NCI-H1417 treated with DMSO at 0.1 percent for 48 hours (cell line): ENCODE results near the gene FSTL5.
"Not testable (repeated sequence)": the region's sequence is repeated elsewhere in the genome, so short reads cannot be mapped to it uniquely, and the experiment has no call there.

Experiments
- DNase-seq: peaks from one replicate; lab custom pipeline; 2025; lab: John Stamatoyannopoulos, UW

FSTL5 gene

DNA sequence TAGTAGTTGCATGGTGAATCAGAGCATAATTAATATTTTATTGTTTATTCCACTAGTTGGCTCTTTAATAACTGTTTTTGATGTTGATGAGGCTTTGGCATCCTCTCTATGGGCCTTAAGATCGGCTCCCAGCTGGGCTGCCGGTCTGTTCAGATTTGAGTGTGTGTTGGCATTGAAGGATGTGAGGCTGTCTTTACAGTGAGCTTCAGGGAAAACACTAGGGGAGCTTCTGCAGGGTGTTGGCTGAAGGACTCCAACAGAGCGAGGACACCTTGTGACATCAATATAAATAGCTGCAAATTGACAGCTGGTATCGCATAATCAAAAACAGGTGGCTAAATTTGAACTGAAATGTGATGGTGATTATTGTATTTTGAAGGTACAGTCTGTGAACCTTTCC is 322.0 kb downstream of the FSTL5 start:
- no peak for DNase-seq

DNA sequence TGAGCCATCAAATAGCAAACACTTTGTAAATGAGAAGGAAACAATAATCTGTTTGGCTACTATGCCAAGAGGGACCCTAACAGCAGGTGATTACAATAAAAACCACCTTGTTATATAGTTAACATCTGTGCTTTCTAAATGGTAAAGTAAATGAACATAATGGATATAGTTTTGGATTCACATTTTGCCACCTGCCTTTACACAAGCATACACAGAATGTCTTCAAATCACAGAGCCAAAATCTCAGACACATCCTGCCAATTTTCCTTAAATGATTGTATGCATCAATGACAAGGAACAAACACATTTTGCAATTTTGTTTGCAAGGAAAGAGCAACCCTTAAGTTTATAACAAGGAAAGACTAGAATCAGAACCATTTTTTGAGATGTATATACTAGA is 334.2 kb downstream of the FSTL5 start:
- DNase-seq, result peak; percentile 37

DNA sequence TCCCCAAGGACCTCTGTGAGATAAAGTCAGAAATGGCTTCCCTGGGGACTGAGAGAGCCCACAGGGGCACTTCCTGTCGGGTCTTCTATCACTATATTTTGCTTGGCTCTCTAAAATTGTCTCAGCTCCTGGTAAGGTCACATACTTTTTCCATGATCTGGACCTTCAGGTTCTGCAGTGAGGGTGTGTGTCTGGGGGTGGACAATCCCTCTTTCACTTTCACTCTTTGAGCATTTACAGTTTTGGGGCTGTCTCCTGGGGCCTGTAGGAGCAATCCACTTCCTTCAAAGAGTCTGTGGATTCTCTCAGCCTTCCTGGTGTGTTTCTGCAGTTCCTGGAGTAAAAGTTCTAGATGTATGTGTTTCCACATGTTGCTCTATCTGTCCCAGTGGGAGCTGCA is 335.7 kb downstream of the FSTL5 start:
- no peak for DNase-seq

DNA sequence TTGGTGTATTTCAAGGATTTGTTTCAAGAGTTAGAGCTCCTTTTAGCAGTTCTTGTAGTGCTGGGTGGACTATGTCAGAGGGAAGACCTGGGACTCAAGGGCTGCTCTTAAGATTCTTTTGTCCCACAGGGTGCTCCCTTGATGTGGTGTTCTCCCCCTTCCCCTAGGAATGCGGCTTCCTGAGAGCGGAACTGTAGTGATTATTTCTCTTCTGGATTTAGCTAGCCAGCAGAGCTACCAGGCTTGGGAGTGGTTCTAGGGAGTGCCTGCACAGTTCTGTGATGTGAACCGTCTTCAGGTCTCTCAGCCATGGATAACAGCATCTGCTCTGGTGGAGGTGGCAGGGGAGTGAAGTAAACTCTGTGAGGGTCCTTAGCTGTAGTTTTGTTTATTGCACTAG is 336.8 kb downstream of the FSTL5 start:
- DNase-seq, result no peak

DNA sequence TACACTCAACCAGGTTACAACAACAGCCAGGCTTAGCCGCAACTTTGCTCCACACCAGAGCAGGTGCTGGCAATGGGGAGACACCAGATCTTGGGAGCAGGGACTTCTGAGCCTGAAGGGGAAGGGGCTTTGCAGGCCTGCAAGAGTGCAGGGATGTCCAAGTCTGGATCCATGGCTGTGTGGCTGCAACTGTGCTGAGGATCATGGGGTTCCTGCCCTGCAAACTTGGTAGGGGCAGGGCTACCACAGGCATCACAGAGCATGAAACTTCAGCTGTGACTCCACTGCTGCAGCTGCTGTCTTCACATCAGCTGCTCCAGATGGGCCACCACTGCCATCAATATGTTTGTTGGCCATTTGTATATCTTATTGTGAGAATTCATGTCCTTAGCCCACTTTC is 340.4 kb downstream of the FSTL5 start:
- no peak for DNase-seq

DNA sequence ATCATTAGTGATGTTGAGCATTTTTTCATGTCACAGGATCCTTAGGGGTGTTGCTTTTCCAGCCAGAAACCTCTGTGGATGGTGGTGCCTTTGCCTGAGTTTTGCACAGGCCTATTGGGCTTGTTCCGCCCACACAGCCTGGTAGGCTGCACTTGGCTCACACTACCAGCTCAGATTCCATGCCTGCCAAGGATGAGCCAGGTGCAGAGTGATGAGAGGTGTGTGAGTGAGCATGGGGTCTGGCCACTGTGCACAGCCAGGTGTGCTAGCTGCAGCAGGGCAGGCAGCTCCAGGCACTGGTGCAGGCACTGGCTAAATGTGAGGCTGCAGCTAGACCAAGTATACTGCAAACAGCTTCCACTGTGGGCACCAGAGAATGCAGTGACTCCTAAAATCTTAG is 341.6 kb downstream of the FSTL5 start:
- DNase-seq, result no peak

DNA sequence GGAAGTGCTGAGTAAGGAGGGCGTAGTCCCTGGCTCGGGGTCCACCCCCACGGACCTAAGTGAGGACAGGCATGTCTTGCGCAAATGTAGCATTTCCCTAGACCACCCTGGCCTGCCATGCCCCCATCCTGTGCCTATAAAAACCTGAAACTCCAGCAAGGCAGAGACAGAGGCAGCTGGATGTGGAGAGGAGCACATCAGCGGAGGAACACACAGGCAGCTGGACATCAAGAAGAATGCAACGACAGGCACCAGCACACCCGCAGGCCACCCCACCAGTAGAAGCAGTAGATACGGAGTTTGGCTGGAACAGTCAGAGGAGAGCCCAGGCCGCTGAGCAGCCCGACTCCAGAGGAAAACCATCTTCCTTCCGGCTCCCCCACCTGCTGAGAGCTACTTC is 345.9 kb downstream of the FSTL5 start:
- DNase-seq, result no peak

DNA sequence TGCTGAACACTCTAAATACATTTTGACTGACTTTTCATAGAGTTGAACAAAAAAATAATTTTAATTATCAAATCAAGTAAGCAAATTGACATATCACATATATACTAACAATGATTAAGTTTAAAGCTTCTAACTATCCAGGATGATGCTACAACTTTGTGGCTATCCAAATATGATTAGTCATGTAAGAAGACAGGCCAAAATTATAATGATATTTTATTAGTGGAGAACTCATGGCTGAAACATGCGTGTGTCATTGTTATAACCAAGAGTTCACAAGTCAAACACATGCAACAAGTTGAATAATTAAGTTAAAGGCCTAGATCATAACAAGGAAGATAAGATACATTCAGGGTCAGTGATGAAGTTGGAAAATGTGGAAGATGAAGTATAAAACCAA is 346.8 kb downstream of the FSTL5 start:
- no peak for DNase-seq

DNA sequence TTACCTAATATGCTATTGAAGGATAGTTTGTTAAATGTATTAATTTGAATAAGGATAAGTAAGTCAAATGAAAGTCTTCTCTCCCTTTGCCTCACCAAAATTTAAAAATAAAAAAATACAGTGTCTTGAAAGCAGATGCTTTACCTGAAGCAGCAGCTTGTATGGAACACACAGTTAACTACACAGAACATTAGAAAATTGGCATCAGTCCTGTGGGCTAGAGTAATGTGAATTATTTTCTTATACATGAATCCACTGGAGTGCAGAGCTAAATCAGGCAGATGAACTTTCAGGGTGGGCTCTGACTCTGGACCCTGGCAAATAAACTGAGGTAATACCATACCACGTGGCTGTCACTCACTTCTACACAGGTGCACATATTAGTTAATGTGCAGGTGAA is 348.0 kb downstream of the FSTL5 start:
- no peak for DNase-seq

DNA sequence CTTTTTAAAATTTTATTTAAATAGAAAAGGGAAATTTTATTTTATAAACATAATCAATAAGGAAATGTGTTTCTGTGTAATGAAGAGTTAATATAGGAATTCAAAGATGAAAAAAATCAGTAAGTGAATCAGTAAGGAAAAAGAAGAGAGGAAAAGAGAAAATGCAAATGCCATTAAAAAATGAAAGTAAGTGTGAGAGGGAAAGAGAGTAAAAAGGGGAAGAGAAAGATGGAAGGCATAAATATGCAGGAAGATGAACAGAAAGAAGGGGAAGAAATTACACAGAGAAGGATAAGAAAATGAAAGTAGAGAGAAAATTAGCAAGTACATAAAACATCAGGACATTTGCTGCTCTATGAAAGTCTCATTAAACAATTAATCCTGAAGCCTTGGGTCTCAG is 349.9 kb downstream of the FSTL5 start:
- DNase-seq, result no peak

DNA sequence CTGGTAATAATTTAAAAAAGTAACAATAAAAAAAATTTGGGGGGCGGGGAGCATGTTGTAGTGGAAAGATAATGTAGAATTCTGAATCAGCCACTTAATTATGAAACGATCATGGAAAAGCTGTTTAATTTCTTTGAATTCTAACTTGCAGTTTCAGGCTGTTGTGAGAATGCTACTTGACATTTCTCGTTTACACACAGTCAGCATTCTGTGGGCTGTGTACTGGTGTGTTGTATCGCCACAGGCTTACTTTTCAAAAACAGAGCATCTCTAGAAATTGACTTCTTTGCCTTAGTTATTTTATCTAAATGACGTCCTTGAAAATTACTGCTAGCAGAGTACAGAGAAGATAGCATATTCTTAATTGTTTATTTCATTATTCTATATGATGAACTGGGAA is 350.4 kb downstream of the FSTL5 start:
- no peak for DNase-seq

DNA sequence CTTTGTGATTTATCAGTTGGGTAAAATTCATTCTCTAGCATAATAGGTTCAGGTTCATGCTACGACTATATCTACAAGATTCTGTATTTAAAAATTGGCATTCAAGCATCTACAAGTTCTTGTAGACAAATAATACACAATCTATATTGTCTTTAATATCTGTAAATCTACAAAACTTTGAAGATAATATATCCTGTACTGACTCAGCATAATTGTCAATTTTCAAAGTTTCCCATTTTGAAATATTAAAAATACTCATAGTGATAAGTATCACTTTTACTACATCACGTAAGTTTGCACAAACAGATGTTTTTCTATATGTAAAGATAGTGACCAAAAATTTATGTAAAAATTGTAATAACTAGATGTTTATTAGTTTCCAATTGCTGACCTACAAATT is 360.6 kb downstream of the FSTL5 start:
- no peak for DNase-seq

DNA sequence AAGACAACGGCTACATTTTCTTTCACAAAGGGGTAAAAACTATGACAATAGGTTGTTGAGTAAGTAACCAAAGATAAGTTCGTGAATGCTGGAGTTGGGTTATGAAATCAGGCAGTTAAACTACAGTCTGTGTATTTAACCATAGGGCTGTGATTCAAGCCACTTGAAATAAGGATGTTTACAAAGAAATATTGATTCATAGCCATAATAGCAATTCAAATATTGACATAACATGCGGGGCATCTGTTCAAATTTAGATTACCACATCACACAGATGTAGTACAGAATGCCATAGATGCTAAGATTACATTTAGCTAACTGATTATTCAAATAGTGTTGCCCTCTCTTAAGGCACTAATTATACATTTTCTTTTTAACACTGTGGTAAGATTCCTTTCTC is 364.1 kb downstream of the FSTL5 start:
- DNase-seq, result peak; percentile 79

DNA sequence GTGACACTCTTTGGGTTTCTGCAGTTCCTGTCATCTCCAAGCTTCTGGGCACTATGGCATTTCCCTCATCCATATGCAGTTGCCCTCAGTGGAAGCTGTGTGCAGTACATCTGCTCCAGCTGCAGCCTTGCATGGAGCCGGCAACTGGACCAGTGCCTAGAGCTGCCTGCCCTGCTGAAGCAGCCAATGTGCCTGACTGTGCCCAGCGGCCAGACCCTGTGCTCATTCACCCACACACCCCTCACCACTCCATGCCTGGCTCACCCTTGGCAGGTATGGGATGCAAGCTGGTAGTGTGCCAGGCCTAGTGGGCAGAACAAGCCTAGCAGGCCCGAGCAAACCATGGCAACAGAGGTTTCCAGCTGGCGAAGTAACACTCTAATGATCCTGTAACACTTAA is 370.8 kb downstream of the FSTL5 start:
- no peak for DNase-seq

DNA sequence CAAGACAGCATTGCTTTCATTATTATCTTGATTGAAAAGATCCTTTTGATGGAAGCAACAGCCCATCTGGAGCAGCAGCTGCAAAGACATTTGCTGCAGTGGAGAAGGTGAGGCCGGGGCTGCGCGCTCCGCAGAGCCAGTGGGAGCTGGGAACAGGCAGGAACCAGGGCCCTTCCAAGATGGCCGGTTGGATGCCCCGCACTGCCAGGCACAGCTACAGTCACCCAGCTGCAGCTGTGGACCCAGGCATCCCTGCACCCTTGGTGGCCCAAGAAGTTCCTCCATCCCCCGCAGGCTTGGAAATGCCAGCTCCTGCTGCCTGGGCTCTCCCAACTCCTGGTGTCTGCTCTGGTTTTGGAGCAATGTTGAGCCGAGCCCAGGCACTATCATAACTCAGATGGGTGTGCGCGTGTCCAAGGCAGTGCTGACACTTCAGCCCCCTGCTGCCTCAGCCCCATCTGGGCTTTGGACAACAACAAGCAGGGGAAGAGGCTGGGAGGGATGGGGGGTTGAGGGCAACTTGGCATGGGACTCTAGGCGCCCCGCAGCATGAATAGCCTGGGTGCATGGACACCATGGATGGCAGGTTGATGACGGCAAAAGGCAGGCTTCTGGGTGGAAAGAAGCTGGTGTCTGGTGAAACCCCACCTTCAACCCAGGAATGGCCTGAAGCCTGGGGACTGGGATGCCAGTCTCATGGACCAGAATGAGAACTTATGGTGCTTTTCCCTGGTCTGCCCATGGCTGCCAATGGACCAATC is 371.8 kb downstream of the FSTL5 start:
- DNase-seq, result no peak

DNA sequence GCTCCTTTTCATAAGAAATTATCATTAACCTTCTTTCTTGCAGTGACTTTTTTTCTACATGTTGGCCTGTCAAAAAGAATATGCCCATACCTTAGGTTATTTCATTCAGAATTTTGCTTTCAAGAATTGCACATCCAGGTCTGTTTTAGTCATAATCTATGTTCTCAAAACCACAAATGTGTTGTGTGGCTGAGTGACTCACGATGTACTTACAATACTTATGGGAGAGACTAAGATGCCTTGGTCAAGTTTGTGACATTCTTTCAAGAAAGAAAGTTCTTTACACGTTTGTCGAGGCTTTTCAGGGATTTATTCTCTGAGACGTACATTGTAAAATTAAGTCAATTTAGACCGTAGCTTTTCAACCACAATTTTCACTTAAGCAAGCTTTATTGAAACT is 396.7 kb downstream of the FSTL5 start:
- no peak for DNase-seq

DNA sequence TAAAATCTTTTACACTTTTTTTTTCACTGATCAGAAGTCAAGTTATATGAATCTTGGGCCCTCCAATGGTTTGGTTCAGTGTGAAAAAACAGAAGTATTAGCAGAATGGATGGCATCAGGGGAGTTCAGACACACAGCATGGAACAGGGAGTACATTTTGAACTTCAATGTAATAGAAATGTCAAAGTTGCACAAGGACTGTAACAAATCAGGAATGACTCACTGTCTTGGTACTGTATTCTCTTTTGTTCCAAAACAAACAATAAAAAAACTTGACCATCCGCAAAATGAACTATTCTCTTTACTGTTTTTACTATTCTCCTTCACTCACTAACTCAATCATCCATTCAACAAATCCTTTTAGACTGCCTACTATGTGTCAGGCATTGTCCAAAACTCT is 401.0 kb downstream of the FSTL5 start:
- DNase-seq, result no peak

DNA sequence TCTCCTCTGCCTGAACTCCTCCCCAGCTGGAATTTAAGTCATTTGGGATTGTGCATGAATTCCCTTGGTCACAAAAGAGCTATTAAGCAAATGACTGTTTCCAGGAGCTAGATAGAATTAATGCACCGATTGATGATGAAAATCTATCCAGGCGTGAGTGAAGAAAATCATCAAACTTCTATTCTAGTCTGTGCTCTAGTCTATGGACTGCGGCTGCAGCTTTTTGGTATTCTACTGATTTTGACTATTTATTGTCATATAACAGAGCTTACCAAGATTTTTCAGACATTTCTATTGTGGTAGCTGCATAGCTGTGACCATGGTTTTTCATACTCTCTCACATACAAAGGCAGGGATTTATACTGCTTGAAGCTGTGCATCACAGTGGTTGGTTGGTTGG is 403.8 kb downstream of the FSTL5 start:
- DNase-seq, result no peak

DNA sequence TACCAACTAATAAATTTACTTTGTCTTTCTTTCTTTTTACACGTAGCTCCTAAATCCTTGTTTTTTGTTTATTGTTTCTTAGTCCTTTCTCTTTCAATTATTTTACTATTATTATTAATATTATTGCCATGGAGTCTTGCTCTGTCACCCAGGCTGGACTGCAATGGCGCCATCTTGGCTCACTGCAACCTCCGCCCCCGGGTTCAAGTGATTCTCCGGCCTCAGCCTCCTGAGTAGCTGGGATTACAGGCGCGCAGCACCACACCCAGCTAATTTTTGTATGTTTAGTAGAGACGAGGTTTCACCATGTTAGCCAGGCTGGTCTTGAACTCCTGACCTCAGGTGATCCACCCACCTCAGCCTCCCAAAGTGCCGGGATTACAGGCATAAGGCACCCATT is 405.4 kb downstream of the FSTL5 start:
- DNase-seq, result not testable (repeated sequence)

DNA sequence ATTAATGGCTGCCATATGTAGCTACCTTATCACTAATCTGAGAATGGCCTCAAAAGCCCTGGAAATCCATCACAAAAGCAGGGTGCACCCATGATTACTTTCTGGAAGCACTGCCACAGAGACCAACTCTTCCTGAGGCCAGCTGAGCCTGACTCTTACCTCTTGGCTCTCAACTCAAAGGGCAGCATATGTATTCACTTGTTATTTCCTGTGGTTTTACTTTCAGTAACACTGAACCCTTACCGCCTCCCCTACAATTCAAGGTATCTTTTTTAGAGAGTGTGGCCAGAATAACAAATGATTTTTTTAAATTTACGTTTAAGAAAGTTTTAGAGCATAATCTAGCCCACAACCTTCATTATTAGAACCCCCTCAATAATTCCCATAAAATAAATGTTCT is 434.9 kb downstream of the FSTL5 start:
- no peak for DNase-seq

DNA sequence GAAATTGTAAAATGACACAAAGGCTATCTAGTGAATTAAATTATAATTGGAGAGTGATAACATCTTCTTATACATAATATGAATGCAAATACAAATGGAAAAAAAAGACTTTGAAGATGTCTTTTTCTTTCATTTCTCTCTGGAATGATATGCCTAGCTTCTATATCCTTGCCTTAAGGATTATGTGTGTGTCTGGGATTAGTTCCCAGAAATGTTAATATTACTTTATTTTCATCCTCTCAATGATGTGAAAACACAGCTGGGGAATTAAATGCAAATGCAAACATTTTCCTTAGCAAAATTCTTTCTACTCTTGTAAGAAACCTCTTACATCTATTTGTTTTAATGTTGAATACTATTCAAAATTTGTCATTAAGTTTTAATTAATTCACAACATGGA is 441.9 kb downstream of the FSTL5 start:
- DNase-seq, result no peak

DNA sequence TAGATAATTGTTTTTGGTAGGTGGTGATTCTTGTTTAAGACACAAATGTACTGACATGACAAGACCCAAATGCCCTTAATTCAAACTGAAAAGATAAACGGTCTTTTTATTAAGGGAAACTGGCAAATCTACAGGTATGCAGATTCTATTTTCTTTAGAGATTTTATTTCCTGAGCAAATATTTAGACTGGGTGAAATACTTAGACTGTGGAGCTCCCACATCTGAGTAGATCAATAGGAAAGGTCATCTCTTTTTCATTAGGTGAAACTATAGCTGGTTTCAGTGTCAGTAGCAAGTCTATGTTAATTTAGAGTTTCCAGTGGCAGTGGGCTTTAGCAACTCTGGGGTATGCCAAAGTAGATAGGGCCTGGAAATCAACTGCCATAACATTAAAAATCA is 446.7 kb downstream of the FSTL5 start:
- no peak for DNase-seq

DNA sequence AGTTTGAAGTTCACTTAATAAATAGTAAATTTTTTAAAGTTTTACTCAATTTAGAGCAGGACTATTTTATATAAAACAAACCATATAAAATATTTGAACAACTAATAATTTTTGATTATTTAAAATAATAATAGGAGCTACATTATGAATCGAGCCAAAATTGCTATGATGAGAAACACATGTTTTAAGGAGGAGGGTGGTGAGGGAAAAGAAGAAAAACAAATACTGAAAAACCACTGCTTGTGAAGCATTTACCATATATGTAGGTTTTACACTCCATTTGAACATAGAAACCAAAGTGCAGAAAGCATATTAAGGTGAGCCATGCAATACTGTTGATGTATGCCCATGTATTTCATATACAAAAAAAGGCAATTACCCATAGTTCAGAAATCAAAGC is 448.9 kb downstream of the FSTL5 start:
- no peak for DNase-seq

DNA sequence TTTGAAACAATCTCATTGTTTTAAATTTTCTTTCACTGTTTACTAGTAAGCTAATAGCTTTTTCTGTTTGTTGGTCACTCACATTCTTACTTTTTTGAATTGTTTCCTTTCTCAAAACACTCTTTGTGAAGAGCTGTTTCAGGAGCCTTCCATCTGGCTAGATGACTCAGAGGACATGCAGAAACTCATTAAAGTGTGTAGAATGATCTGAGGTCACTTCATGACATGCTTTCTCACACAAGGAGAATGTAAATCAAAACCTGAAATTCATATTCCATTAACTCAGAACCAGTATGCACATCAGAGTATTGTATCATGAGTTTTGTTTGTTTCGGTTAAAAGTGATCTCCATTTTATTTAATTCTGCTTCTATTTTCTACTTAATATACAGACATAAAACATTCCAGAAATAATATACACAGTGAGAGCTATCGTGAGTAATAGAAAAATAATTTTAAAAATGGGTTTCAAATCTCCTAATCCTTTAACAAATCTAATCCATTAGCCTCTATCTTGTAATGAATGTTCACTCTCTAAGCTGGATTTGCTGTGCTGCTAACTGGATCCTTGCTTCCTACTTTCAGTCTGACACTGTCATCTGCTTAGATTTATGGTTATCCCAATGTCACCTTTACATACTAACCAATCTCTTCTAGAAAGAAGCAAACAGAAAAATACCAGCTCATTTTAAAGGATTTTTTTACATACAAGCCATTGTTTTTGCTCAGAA is 449.6 kb downstream of the FSTL5 start:
- no peak for DNase-seq
